HG03280 (cell line): ENCODE results near the gene P3H3.

Experiments used
- ATAC-seq: cut with Tn5 transposase; IDR thresholded peaks from one replicate; pipeline ENCODE4 v1.9.1; 2021; ENCODE audit warnings: mild to moderate bottlenecking, moderate library complexity; ENCODE audit not compliant: unreplicated experiment

Gene P3H3

GRCh38 chr12:6799147-6799546 is 29.1 kb upstream of the P3H3 start:
- ATAC-seq, result no peak

DNA sequence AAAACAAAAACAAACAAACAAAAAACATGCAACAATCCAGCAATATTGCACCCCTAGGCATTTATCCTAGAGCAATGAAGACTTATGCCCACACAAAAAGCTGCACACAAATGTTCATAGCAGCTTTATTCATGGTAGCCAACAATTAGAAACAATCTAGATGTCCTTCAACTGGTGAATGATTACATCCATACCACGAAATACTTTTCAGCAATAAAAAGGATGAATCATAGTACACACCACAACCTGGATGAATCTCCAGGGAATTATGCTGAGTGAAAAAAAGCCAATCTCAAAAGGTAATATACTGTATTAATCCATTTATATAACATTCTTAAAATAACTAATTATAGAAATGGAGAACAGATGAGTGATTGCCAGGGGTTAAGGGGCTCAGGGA is 21.0 kb upstream of the P3H3 start:
- ATAC-seq, result no peak

- no peak for ATAC-seq
These were observed 19.2 kb upstream of the P3H3 start for GRCh38 chr12:6809056-6809455.

DNA sequence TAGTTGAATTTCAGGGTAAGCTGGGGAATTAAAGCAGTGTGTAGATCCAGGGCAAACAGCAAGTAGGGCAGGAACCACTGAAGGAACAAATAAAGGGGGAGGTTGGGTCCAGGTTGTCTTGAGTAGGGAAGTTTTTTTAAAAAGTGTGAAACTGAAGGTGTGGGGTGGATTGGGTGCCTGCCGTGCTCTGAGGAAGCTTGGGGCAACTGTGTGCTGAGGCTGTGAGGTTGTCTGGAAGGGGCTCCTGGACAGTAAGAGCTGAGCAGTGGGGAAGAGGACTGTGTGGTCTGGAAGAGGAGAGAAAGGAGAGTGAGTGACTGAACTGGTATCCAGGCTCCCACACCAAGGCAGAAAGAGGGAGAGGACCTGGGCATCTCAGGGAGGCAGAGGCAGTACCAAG is 17.4 kb upstream of the P3H3 start:
- ATAC-seq, result no peak

DNA sequence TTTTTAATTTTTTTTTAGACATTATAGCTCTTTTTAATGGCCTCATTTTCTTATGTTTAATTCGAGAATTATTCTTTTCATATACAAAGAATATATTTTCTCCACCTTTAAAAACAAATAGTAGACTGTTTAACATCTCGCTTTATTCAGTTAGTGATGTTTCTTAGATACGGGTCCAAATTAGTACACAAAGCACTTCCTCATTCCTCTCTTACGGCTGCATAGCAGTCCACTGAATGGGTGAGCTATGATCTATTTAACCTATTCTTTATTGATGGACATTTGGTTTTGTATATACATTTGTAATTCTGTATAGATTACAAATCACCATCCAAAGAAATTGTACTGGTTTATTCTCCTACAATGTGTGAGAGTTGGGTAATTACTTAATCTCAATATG is 14.8 kb upstream of the P3H3 start:
- ATAC-seq, result no peak

GRCh38 chr12:6816598-6816997 is 11.6 kb upstream of the P3H3 start:
- no peak for ATAC-seq

DNA sequence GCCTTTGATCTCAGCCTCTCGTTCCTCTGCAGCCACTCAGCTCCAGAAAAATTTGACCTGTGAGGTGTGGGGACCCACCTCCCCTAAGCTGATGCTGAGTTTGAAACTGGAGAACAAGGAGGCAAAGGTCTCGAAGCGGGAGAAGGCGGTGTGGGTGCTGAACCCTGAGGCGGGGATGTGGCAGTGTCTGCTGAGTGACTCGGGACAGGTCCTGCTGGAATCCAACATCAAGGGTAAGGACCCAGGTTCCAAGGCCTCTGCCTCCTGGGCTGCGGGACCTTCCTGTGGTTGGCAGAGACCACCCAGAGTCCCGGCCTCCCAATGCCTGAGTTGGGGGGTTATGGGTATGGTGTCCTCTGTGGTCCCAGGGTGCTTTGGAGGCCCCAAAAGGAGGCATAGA is 11.1 kb upstream of the P3H3 start:
- ATAC-seq, result no peak

DNA sequence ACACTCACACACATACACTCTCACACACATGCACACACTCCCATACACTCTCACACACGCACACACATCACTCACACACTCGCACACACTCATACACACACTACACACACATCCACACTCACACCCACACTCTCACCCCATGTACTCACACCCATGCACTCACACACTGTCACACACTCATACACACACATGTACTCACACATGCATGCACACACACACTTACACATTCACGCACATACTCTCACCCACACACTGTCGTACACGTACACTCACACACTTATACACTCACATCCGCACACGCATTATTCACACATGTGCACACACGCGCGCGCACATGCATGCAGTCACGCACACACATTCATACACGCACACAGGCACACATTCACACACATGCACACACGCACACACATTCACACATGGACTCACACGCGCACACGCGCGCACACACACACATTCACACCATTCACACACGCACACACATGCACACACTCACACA is 10.5 kb upstream of the P3H3 start:
- ATAC-seq, result no peak

- ATAC-seq, result no peak
These were observed 10.0 kb upstream of the P3H3 start for GRCh38 chr12:6818222-6818621.

DNA sequence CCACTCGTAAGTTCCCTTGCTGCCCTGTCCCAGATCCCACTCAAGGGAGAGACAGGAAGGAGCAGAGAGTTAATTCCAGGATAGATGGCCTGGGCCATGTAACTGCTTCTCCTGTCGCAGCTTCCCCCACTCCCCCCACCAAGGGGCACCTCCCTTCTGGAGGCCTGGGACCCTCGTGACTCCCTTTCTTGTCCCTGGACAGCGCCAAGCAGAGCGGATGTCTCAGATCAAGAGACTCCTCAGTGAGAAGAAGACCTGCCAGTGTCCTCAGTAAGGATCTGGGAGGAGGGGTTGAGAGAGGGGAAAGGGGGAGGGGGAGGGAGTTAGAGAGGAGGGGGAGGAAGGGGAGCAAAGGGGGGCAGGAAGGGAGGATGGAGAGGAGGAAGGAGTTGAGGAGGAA is 9.6 kb upstream of the P3H3 start:
- ATAC-seq, result no peak

DNA sequence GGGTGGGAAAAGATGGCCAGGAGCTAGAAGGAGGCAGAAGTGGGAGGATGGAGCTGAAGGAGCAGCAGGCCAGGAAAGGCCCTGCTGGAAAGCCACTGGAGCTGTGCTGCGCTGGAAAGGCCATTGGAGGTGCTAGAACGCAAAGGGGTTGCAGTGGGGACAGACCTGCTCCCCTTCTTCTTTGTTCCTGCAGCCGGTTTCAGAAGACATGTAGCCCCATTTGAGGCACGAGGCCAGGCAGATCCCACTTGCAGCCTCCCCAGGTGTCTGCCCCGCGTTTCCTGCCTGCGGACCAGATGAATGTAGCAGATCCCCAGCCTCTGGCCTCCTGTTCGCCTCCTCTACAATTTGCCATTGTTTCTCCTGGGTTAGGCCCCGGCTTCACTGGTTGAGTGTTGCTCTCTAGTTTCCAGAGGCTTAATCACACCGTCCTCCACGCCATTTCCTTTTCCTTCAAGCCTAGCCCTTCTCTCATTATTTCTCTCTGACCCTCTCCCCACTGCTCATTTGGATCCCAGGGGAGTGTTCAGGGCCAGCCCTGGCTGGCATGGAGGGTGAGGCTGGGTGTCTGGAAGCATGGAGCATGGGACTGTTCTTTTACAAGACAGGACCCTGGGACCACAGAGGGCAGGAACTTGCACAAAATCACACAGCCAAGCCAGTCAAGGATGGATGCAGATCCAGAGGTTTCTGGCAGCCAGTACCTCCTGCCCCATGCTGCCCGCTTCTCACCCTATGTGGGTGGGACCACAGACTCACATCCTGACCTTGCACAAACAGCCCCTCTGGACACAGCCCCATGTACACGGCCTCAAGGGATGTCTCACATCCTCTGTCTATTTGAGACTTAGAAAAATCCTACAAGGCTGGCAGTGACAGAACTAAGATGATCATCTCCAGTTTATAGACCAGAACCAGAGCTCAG is 8.8 kb upstream of the P3H3 start:
- no peak for ATAC-seq

DNA sequence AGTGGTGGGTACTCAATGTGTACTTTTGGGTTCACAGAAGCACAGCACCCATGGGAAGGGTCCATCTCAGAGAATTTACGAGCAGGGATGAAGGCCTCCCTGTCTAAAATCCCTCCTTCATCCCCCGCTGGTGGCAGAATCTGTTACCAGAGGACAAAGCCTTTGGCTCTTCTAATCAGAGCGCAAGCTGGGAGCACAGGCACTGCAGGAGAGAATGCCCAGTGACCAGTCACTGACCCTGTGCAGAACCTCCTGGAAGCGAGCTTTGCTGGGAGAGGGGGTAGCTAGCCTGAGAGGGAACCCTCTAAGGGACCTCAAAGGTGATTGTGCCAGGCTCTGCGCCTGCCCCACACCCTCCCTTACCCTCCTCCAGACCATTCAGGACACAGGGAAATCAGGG is 8.0 kb upstream of the P3H3 start:
- no peak for ATAC-seq

GRCh38 chr12:6821591-6822425 is 6.4 kb upstream of the P3H3 start, which contains the start of gene GPR162:
Gene GPR162, plus strand, starts transcription at chr12:6821821. Its CDS starts 2,078 bp downstream, at chr12:6823899.
- ATAC-seq, result no peak

GRCh38 chr12:6822426-6823135 is 5.6 kb upstream of the P3H3 start:
- no peak for ATAC-seq

GRCh38 chr12:6823182-6824084 is 4.8 kb upstream of the P3H3 start:
- no peak for ATAC-seq

DNA sequence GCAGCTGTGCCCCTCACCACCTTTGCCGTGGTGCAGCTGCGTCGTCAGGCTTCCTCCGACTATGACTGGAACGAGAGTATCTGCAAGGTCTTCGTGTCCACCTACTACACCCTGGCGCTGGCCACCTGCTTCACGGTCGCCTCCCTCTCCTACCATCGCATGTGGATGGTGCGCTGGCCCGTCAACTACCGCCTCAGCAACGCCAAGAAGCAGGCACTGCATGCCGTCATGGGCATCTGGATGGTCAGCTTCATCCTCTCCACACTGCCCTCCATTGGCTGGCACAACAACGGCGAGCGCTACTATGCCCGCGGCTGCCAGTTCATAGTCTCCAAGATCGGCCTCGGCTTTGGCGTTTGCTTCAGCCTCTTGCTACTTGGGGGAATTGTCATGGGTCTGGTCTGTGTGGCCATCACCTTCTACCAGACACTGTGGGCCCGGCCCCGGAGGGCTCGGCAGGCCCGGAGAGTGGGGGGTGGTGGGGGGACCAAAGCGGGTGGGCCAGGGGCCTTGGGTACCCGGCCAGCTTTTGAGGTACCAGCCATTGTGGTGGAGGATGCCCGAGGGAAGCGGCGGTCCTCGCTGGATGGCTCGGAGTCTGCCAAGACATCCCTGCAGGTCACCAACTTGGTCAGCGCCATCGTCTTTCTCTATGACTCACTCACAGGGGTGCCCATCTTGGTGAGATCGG is 4.0 kb upstream of the P3H3 start:
- ATAC-seq, result no peak

- ATAC-seq, result no peak
These were observed 3.3 kb upstream of the P3H3 start for GRCh38 chr12:6824901-6825381.

GRCh38 chr12:6825398-6826124 is 2.6 kb upstream of the P3H3 start:
- ATAC-seq, result no peak
